Anterior cingulate cortex (tissue), 58 donors: ENCODE measurements around the gene RAB39A.

ENCODE experiments used
- DNase-seq, 58 donors: peaks; one replicate each; lab custom pipeline; 2025; lab: John Stamatoyannopoulos, UW

RAB39A gene

DNA sequence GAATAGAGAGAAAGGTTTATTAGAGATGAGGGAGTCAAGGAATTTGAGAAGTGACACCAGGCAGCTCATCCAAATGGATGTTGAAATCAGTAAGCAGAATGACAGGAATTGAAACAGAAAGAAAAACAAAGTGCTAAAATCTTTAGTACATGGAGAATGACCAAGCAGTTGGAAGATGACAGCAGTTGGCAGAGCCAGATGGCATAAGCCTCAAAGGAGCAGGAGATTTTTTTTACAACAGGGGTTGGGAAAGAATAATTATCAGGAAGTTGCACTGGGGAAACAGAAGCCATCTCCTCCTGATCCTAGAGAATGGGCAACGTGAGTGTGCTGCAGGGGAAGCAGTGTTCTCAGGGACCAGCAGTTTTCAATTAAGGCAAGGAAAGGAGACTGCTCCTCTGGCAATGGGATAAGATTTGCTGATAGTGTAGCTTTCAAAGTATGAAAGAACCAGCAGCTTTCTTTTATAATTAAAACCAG lies 28.9 kb downstream of the RAB39A start:
- DNase-seq = peak in 15 of 58 donors; percentile 1 to 54 (median 8)

GRCh38 chr11:107961480-107961879 lies 33.2 kb downstream of the RAB39A start:
- DNase-seq = no peak

- DNase-seq = no peak
Measured at GRCh38 chr11:107962181-107962580, 33.9 kb downstream of the RAB39A start.

GRCh38 chr11:107963091-107963490 lies 34.8 kb downstream of the RAB39A start:
- DNase-seq = no peak

DNA sequence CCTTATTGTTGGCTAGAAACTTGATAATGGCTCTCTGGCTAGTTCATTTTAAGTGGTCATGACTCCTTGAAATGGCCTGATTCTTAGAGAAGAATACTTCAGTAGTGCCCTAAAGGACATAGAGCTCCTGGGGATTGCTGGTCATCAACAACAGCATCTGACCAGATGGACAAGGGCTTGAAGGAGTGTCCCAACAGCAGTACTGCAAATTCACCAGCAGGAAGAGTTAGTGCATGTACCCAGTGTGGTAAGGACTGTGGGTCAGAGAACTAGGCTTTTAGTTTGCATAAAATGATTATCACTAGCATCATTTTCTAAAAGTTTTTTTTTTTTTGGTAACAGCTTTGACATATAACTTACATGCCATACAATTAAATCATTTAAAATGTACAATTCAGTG lies 41.0 kb downstream of the RAB39A start:
- no peak for DNase-seq

DNA sequence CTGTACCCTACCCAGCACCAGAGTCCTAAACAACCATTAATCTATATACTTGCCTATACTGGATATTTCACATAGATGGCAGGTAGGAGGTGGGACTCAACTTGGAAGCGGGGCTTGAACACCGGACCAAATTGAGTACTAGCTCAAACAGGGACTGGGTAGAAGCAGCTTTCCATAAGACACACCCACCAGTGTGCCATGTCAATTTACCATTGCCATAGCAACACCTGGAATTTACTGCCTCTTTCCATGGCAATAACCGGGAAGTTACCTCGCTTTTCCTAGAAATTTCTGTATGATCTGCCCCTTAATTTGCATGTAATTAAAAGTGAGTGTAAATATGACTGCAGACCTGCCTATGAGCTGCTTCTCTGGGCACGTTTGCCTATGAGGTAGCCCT lies 41.8 kb downstream of the RAB39A start:
- DNase-seq = no peak

GRCh38 chr11:107973641-107974040 lies 45.4 kb downstream of the RAB39A start:
- no peak for DNase-seq

- DNase-seq = no peak
Measured at GRCh38 chr11:107988397-107989158, 60.3 kb downstream of the RAB39A start.

DNA sequence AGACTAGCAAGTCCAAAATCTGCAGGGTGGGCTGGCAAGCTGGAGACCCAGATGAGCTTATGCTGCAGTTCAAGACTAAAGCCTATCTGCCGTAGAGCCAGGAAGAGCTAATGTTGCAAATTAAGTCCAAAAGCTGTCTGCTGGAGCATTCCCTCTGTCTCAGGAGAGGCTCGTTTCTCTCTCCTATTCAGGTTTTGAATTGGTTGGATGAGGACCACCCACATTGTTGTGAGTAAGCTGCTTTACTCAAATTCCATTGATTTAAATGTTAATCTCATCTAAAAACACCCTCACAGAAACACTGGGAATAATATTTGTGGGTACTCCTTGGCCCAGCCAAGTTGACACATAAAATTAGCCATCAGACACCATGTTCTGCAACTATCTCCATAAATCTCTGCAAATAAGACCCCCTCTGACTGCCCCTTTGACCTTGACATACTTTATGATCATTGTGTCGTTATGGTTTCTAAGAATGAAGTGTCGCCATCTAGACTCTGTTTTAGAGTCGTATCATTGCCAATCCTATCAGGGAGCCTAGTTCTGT lies 63.7 kb downstream of the RAB39A start:
- DNase-seq = no peak

DNA sequence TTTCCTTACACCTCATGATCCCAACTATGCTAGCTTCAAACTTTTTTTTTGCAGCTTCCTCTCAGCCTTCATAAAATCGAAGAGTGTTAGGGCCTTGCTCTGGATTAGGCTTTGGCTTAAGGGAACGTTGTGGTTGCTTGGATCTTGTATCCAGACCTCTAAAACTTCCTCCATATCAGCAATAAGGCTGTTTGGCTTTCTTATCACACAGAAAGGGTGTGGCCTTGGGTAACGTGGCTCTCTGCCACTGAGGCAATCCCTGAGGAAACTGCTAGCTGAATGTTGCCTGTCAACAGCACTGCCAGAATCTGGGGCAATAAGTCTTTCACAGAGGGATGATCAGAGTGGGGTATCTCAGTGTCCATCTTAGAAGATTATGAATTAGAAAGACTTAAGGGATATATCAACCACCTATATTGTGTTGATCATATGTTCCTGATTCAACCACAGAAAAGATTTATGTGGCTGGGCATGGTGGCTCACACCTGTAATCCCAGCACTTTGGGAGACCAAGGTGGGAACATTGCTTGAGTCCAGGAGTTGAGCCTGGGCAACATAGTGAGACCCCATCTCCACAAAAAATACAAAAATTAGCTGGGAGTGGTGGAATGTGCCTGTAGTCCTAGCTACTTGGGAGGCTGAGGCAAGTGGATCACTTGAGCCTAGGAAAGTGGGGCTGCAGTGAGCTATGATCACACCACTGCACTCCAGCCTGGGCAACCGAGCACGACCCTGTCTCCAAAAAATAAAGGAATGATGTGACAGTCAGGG lies 67.9 kb downstream of the RAB39A start:
- DNase-seq = no peak

GRCh38 chr11:107998761-107999160 lies 70.5 kb downstream of the RAB39A start:
- DNase-seq = no peak

GRCh38 chr11:107999759-108000455 lies 71.7 kb downstream of the RAB39A start:
- DNase-seq = no peak

DNA sequence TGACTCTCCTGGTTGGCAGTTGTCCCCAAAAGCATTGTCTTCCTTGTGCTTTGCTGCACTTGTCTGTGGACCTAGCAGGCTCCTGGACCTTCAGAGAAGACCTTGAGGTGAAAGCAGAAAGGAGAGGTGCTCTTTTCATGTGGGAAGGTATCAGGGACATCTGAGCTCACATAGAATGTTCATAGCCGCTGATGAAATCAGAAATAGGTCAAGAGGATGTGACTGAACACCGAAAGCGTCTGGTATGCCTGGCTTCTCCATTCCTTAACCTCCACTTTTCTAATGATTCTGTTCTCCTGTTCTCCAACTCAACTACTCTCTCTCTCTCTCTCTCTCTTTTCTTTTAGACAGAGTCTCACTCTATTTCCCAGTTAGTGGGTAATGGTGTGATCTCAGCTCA lies 74.2 kb downstream of the RAB39A start:
- DNase-seq = no peak

- DNase-seq = no peak
Measured at GRCh38 chr11:108003623-108004022, 75.4 kb downstream of the RAB39A start.

- peak in 1 of 58 donors; percentile 1 for DNase-seq
Measured at GRCh38 chr11:108007819-108008218, 79.6 kb downstream of the RAB39A start.

GRCh38 chr11:108008656-108009496 lies 80.6 kb downstream of the RAB39A start, which contains the start of gene CUL5:
Gene CUL5 (plus strand): TSS chr11:108008898. CDS start chr11:108009349, 451 bp downstream.
- peak; percentile 50 to 90 (median 83) for DNase-seq

DNA sequence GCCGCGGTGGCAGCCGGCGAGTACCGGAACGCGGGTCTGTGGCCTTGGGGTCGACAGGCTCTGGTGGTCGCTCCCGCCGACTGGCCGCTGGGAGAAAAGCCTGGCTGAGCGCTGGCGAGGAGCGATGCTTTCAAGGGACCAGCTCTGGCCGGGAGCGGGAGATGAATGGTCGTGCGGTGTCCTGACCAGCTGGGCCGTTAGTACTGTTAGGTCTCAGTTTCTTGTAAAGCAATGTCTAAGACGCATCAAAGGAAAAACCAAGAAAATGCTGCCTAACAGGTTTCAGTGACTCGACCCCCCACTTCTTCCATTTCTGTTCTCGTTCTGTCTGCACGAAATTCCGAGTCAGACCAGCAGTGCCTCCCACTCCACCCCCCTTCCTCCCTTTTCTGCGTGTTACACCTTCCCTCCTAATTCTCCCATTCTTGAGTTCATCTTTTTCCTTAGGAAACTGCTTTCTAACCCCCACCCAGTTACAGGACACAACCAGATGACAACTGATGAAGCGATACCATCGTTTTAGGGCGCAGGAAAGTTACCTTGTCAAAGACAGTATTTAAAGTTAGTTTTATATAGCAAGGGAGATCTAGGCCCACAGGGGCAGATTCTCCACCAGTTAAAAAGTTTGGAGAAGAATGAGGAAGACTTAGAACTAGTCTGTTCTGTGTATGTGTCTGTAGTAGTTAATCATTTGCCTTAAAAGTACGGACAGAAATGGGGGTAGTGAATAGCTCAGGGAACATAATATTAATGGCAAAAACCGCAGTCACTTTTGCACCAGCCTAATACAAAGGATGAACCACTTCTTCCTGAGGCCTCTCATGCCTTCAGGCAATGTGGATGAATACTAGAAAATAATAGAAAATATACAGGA lies 81.5 kb downstream of the RAB39A start:
- DNase-seq = peak in 10 of 58 donors; percentile 22 to 51 (median 44)

DNA sequence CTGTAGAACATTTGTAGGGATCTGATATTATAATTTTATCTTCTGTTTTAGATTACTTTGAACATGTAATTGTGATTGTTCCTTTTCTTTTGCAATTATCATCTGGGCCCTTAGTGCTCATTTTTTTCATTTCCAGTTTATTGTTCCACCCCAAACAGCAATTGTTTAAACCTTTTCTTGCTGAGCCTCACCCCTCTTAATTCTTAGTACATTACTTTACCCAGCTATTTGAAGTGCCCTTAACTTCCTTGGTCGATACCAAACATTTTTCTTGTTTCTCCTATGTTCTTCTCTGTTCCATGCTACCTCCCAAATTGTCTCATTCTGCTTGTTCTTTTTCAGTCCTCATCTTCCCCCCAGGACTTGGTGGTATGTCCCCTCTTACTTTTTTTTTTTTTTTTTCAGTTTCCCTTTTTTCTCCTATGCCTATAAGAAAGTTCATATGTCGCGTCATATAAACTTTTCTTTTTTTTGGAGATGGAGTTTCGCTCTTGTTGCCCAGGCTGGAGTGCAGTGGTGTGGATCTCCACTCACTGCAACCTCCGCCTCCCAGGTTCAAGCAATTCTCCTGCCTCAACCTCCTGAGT lies 84.0 kb downstream of the RAB39A start:
- no peak for DNase-seq
